Measurements from ENCODE around the gene RNASE11.
A peak's percentile ranks its signal among the peaks of the same experiment; 100 is the strongest.
"Not testable (repeated sequence)": the region's sequence is repeated elsewhere in the genome, so short reads cannot be mapped to it uniquely, and the experiment has no call there.

Gene RNASE11

DNA sequence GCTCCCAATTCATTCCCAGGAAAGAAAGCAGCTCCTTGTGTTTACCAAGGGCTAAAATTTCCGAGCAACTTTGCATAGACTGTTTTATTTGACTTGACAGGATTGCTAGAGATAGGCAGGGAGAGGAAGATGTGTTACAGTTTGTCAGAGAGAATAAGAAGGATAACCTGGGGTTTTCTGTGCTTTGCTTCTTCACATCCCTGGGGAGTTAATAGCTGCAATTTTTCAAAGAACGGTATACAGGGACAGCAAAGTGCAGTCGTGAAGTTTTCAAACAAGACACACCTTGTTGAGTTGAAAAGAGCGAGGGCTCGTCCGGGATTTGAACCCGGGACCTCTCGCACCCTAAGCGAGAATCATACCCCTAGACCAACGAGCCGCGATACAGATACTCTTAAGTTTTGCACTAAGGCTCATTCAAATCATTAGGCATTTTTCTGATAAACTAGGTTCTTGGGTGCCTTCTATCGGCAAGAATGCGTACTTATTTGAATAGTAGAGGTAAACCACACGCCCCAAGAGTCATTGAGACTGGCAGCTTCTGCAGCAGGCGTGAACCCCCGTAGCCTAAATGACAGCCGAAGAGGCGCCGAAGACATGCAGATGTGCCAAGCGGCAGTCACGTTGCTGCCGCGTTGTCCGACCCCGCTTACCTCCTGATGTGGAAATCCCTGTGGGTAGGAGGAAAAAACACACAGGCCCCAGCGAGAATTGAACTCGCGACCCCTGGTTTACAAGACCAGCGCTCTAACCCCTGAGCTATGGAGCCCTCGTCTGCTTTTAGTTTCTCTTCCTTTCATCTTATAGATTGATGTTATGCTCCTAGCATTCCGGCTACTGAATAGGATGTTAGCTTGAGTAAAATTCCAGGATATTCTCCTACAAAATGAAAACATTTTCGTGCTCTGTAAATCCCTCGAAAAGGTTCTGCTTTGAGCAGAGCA is 25.6 kb upstream of the RNASE11 start:
- DNase-seq, result peak; percentile 88 to 91

- DNase-seq, result peak in 1 of 2 donors; percentile 20
Observed at GRCh38 chr14:20612403-20612802, 24.6 kb upstream of the RNASE11 start.

DNA sequence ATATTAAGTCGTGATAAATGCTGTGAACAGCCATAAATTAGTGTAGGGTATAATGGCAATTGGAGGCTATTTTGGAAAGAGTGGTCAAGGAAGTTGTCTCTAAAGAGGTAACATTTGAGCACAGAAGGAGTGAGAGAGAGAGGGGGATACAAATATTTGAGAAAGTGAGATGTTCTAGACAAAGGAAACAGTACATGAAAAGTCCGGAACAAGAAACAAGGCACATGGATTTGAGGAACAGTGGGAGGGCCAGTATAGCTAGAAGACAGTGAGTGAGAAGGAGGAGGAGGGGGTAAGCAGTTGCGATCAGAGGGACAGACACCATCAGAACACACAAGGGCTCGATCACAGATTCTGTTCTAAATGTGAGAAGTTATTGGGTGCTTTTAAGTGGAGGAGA is 23.5 kb upstream of the RNASE11 start:
- no peak for DNase-seq

DNA sequence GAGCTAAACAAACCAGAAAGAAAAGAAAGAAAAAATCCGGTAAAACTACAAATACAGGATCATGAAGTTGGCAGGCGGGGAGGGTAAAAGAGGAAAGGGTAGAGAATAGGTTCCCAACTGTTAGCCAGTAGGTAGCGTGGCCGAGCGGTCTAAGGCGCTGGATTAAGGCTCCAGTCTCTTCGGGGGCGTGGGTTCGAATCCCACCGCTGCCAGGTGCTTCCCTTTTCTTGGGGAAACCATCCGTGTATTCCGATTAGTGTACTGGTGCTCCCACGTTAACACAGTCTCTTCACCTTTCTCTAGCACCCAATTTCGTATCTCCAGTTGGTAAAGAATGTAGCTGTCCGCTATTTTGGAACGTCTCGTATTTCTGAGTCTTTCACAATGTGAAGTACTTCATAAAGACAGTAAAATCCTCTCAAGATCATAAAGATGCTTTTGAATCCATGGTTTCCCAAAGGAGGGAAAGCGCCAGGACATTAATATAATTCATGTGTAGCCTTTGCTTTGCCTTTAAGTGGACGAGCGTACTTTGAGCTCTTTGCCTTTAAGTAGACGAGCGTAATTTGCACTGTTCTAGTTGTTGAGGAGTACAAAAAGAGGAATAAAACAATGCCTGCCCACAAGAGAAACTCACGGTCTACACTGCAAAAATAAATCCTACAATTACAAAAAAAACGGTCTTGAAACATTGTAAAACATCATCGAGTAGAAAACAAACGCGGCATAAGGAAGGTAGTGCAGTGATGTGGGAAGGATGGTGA is 22.4 kb upstream of the RNASE11 start:
- DNase-seq, result peak; percentile 81 to 82

DNA sequence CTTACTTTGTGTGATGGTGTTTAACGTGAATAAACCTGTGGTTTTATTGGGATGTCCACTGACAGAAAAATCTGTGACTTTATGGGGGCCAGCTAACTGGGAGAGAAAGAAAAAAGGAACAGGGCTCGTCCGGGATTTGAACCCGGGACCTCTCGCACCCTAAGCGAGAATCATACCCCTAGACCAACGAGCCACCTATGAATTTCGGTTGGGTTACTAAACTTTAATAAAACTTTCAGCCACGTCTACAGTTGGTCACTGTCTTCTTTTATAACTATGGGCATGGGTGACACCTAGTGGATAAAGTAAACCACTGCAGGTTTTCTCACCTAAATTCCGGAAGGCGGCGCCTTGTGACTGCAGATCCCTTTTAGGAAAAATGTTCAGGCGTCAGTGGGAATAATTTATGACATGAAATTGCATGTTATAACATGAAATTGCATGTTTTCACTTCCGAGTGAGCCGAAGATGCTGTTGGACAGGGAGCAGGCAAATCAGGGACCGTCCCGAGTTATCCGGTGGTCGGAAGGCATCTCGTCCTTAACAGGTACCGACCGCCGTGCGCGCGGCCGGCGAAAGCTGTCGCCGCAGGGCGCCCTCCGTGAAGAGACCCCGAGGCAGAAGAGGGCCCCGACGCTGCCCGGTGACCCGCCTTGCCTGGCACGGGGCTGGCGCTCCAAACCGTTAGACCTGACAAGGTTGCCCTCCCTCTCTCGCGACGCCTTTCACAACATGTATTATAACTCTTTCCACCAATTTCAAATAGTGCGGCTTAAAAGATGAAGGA is 21.6 kb upstream of the RNASE11 start:
- DNase-seq, result peak; percentile 70 to 85

DNA sequence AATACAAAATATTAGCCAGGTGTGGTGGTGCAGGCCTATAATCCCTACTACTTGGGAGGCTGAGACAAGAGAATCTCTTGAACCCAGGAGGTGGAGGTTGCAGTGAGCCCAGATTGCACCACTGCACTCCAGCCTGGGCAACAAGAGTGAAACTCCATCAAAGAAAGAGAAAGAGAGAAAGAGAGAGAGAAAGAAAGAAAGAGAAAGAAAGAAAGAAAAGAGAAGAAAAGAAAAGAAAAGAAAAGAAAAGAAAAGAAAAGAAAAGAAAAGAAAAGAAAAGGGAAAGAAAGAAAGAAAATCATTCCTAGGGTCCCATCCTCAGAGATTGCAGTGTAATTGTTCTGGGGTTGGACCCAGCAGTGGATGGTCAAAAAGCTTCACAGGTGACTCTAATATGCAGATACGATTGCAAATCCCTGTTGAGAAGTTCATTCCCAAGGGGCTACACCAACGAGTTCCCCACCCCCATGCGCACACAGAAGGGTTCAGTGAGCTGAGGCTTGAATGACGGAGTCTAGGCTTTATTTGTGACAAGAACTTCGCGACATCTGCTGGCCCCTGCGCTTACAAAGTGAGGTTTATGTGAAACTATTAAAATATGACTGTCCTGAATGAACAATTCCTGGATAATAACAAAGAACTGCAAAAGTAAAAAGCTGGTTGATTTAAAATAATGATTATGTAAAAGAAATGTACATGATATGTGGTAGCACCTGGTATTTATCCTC is 20.7 kb upstream of the RNASE11 start:
- DNase-seq, result no peak

DNA sequence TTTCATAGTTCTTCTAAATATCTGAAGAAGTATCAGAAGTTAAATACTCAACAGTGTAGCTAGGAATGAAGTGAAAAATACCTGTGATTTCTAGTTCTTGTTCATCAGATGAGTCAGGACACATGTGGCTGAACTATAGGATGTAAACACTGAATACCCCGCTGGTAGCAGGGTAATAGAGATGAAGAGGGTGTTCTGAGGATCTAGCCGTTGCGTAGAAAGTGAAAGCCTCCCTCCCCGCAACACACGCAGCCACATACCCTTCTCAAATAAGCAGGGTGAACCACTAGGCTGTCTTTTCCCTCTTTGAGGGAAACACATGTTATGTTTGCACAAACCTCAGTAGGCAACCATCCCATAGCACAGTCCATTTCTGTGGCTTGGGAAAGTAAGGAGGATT is 19.8 kb upstream of the RNASE11 start:
- DNase-seq, result no peak

DNA sequence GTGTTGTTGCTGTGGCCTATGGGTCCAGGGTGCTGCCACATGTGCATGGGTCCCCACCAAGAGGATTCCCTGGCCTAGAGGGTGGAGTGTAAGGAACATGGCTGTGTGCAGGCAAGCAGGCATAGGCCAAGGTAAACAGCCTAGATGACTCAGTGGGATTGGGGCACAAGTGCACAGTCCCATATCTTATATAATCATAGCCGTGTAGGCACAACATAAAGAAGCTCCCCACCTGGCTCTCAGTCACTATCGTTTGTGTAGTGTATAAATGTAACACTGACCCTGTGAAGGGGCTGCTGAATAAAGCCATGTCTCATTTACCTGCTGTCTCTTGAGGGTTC is 19.1 kb upstream of the RNASE11 start:
- DNase-seq, result no peak

DNA sequence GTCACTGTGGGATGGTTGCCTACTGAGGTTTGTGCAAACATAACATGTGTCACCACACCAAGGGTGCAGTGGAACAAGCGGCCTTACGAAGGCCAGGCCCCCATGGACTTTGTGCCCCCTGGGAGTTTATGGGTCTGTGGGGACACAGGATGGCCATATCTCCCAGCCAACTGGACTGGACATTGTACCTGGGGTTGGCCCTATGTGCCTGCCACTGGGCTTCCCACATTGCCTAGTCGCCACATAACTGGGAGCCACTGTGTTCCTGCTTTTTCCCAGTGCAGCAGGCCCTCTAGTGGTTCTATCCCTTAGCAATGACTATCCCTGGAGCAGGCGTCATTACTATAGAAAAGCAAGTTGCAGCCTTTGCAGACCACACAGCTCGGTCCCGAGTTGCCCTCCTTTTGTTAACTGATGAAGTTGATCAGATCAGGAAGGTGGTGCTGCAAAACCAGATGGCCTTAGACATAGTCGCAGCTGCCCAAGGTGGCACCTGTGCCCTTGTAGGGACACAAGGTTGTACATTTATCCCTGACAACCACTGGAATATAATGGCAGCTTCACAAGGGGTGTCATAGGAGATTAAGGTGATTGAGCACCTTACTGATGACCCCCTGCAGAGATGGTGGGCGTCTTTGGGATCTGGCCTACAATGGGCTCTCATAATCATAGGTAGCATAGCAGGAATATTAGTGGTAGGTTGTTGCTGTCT is 18.5 kb upstream of the RNASE11 start:
- no peak for DNase-seq

DNA sequence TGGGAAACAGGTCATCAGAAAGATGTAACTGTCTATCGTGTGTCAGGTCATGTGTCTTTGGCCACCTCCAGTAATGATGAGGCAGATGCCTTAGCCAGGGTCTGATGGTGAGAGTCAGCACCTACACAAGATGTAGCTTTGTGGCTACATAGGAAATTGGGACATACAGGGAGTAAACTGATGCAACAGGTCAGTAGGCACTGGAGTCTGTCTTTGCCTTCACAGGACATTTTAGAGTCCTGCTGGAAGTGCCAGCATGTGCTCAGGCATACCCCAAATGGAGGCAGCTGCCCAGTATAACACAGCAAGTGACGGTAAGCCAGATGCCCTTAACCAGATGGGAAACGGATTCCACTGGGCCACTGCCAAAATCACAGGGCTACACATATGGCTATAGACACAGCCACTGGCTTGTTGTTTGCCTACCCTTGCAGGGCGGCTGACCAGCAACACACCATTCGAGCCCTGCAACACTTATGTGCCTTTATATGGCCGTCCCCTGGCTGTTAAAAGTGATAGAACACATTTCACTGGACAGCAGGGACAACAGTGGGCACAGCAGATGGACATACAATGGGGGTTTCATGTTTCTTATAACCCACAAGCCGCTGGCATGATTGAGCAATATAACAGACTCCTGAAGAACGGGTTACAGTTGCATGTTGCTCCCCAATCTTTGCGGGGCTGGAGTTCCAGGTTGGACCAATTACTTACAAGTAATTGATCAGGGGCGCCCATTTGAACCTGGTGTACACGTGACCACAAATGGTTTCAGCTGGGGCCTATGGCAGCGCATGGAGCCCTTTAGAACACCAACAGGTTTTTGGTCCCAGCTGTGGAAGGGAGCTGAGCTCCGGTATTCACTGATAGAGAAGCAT is 16.3 kb upstream of the RNASE11 start:
- no peak for DNase-seq

GRCh38 chr14:20602583-20602982 is 14.8 kb upstream of the RNASE11 start:
- DNase-seq, result no peak

DNA sequence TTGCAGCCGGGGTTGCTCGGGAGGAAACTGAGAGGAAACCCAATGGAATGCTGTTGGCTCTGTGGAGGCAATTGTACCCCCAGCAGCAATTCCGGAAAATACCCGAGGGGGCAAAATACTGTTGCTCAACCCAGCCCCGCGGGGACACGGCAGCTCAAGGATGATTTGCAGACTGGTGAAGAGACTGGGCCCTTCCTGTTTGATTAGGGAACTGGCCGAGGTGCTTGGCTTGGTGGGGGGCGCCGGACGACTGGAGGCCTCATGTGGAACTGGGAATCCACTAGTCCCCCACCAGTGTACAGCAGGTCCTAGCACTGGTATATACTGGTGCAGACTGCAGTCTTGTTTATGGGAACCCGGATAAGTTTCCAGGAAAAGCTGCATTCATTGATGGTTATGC is 13.7 kb upstream of the RNASE11 start:
- no peak for DNase-seq

GRCh38 chr14:20597108-20597507 is 9.3 kb upstream of the RNASE11 start:
- DNase-seq, result no peak

- DNase-seq, result not testable (repeated sequence)
Observed at GRCh38 chr14:20595726-20596125, 7.9 kb upstream of the RNASE11 start.

DNA sequence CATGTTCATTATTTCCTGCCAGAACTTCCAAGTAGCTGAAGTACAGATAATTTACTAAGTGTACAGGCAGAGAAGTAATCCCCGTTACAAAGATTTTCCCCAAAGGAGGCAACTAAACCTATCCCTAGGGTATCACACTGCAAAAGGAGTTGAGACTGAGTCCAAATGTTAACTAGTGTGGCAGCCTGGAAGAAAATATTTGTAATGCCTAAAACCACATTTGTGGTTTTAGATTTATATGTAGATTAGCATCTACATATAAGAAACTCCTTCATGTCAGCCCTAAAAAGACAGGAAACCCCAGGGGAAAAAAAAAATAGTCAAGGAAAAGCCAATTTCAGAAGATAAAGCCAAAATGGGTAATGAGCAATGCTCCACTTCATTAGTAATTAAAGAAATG is 4.8 kb upstream of the RNASE11 start:
- no peak for DNase-seq

GRCh38 chr14:20591235-20591634 is 3.4 kb upstream of the RNASE11 start, which contains the start of gene RNASE12:
RNASE12 (minus strand) TSS chr14:20591376; CDS start chr14:20590723, 653 bp downstream.
- DNase-seq, result no peak

DNA sequence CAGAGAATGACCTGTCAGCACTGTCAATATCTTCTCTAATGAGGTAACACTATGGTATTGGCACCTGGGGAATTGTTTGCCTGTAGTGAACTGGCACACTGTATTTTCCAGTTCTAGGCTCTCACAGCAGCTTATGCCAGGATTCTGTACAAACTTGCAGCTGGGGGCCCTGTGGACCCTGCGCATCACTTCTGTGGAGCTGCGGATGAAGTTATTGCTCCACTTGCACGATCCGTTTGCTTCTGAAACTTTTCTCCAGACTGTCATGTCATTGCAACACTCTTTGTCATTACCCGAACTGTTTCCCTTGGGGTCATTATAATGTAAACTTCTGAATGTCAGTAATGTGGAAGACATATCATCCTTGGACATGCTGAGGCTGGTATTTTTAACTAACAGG is 3.9 kb downstream of the RNASE11 start:
- no peak for DNase-seq

- DNase-seq, result no peak
Observed at GRCh38 chr14:20583142-20583541, 4.7 kb downstream of the RNASE11 start.

GRCh38 chr14:20580242-20580641 is 7.6 kb downstream of the RNASE11 start:
- no peak for DNase-seq

DNA sequence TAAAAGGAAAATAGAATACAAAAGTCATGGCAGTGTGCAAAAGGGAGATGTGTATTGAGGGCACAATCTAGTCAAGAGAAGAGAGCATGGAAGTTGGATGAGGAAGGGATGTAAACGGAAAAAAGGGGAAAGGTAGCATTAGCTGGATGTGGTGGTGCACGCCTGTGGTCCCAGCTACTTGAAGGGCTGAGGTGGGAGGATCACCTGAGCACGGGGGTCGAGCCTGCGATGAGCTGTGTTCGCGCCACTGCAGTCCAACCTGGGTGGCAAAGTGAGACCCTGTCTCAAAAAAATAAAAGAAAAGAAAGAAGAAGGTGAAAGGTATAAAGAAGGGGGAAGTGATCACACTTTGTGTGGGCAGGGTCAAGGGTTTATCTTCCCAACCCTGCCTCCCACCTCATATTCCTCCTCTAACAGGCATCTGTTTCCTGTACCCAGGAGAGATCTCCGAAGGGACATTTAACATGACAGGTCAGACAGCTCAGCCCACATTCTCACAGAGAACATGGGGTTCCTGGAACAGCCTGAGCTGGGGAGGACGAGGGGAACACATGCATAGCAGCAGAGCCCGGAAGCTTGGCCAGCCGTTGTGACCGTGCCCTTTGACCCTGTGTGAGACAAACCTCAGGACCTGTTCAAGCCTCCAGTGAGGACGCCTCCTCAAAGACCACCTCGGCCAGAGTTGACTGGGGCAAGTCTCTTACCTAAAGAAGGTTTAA is 8.9 kb downstream of the RNASE11 start:
- DNase-seq, result no peak

All from CD4-positive, alpha-beta T cell treated with Interleukin-1 beta for 1 hour (primary cell).